HepG2 (cell line): ENCODE measurements around the gene CD99L2. TPM values are rescaled to one million over a fixed set of nuclear protein-coding genes. Genes with fewer than 3 reads are reported as not detected.

Experiments used
- ATAC-seq: fragments of 200-7000 bp; cut with Tn5 transposase; 3 replicates; pipeline ENCODE4 v1.9.1; 2020; ENCODE audit warnings: mild to moderate bottlenecking, moderate library complexity
- BruUV-seq: library from RNA; stranded (reverse); fragments of 400-500 nt; replicated peaks from 2 replicates; lab custom pipeline; 2021; lab: Mats Ljungman, UMichigan
- CTCF ChIA-PET: fragments of 300-600 bp; formaldehyde crosslinking; extraction: SDS; loops from one replicate; lab custom pipeline; 2021; ENCODE audit warnings: low total read pairs, inconsistent platforms, low intra/inter-chr PET ratio; lab: Yijun Ruan, JAX
- POLR2A ChIA-PET: fragments of 350-600 bp; sonication (Branson Sonifier 250); formaldehyde crosslinking; loops from one replicate; lab custom pipeline; 2020; ENCODE audit warnings: antibody characterized with exemption, inconsistent platforms; lab: Yijun Ruan, JAX
- DNase-seq: peaks from one replicate; pipeline ENCODE4 v3.0.0-alpha.2; 2015; ENCODE audit warnings: low spot score
- FAIRE-seq: peaks from 3 replicates; lab custom pipeline; 2011; peaks lifted over from hg19 to GRCh38; lab: Jason Lieb, UNC
- H2AFZ ChIP-seq: one replicate; pipeline ENCODE4 v1.6.1; 2011; ENCODE audit warnings: low read length, inconsistent platforms
- H3K27ac ChIP-seq: fragments of 300-600 bp; 3 replicates; pipeline ENCODE4 v1.8.0; 2011; ENCODE audit warnings: mixed run types, mild to moderate bottlenecking, mixed read lengths, low read length, inconsistent platforms; ENCODE audit not compliant: insufficient read depth; ENCODE audit errors: extremely low read length
- H3K27me3 ChIP-seq, 2 experiments: fragments of 200-600 bp in 1 of 2; 2 replicates in 1 of 2; 3 replicates in 1 of 2; pipeline versions ENCODE4 v1.6.0 to v1.8.0; 2011; ENCODE audit warnings: low read length in 2 of 2, mild to moderate bottlenecking in 2 of 2, moderate library complexity in 2 of 2, inconsistent platforms in 1 of 2; ENCODE audit not compliant: insufficient read depth in 2 of 2, control insufficient read depth in 1 of 2
- H3K36me3 ChIP-seq, 2 experiments: fragments of 200-600 bp in 1 of 2; replicated peaks in 1 of 2; 2 replicates in 1 of 2; 3 replicates in 1 of 2; pipeline versions ENCODE4 v1.5.1 to v1.8.0; 2011; ENCODE audit warnings: low read length in 2 of 2, inconsistent platforms in 1 of 2; ENCODE audit not compliant: insufficient read depth in 2 of 2, control insufficient read depth in 1 of 2
- H3K4me1 ChIP-seq: 2 replicates; pipeline ENCODE4 v1.5.1; 2012; ENCODE audit warnings: low read length, inconsistent platforms; ENCODE audit not compliant: insufficient read depth
- H3K4me2 ChIP-seq: 2 replicates; pipeline ENCODE4 v1.6.0; 2011; ENCODE audit warnings: low read depth, low read length, inconsistent platforms
- H3K4me3 ChIP-seq, 3 experiments: fragments of 200-600 bp in 1 of 3; sonication (generic), shearing (Covaris generic) in 1 of 3; replicated peaks in 1 of 3; 2 replicates each; pipeline ENCODE4 v1.5.1; 2011 to 2016; ENCODE audit warnings: low read length in 3 of 3, inconsistent platforms in 2 of 3, low read depth in 2 of 3, mild to moderate bottlenecking in 2 of 3, control low read depth in 1 of 3, mixed read lengths in 1 of 3; ENCODE audit not compliant: insufficient read depth in 1 of 3
- H3K79me2 ChIP-seq: one replicate; pipeline ENCODE4 v1.6.1; 2011; ENCODE audit warnings: low read length, inconsistent platforms; ENCODE audit not compliant: insufficient read depth
- H3K9ac ChIP-seq: 2 replicates; pipeline ENCODE4 v1.6.0; 2011; ENCODE audit warnings: mild to moderate bottlenecking, low read depth, low read length, inconsistent platforms; ENCODE audit not compliant: insufficient read depth
- H3K9me3 ChIP-seq: 2 replicates; pipeline ENCODE4 v1.5.1; 2012; ENCODE audit warnings: mild to moderate bottlenecking, low read length
- H4K20me1 ChIP-seq: 2 replicates; pipeline ENCODE4 v1.6.0; 2011; ENCODE audit warnings: inconsistent platforms, mild to moderate bottlenecking, low read length, moderate library complexity; ENCODE audit not compliant: insufficient read depth
- AKAP8 ChIP-seq: sonication (generic); formaldehyde crosslinking; IDR thresholded peaks from 2 replicates; pipeline ENCODE4 v1.5.1; 2020; ENCODE audit warnings: mild to moderate bottlenecking, missing genetic modification reagents
- BCL6 ChIP-seq: IDR thresholded peaks from 2 replicates; pipeline ENCODE4 v1.6.1; 2016; ENCODE audit warnings: missing genetic modification reagents, missing compliant biosample characterization
- FOXM1 ChIP-seq: sonication (generic); formaldehyde crosslinking; IDR thresholded peaks from 2 replicates; pipeline ENCODE4 v1.5.0; 2020; ENCODE audit warnings: missing genetic modification reagents
- GLI4 ChIP-seq: sonication (generic); formaldehyde crosslinking; IDR thresholded peaks from 2 replicates; pipeline ENCODE4 v1.5.1; 2020; ENCODE audit warnings: missing genetic modification reagents, mild to moderate bottlenecking, moderate library complexity, borderline replicate concordance
- ISX ChIP-seq: sonication (generic); formaldehyde crosslinking; conservative IDR thresholded peaks from 2 replicates; pipeline ENCODE4 v1.5.0; 2020; ENCODE audit warnings: missing genetic modification reagents
- KAT2B ChIP-seq: fragments of 150-350 bp; IDR thresholded peaks from 2 replicates; pipeline ENCODE4 v1.6.1; 2014; ENCODE audit warnings: low read depth, low read length, borderline replicate concordance
- MYC ChIP-seq: sonication (generic); formaldehyde crosslinking; IDR thresholded peaks from 2 replicates; pipeline ENCODE4 v1.9.0; 2021; ENCODE audit warnings: missing genetic modification reagents, borderline replicate concordance
- NCOA2 ChIP-seq: sonication (generic); formaldehyde crosslinking; IDR thresholded peaks from 2 replicates; pipeline ENCODE4 v1.8.0; 2022; ENCODE audit warnings: inconsistent platforms
- PHB2 ChIP-seq: fragments of 450-650 bp; IDR thresholded peaks from 2 replicates; pipeline ENCODE4 v1.6.1; 2018; ENCODE audit not compliant: partially characterized antibody
- SKI ChIP-seq: fragments of 450-650 bp; IDR thresholded peaks from one replicate; pipeline ENCODE4 v1.6.1; 2018; ENCODE audit warnings: mild to moderate bottlenecking; ENCODE audit not compliant: partially characterized antibody
- TFAP4 ChIP-seq: sonication (generic); IDR thresholded peaks from 2 replicates; pipeline ENCODE4 v1.6.1; 2016; ENCODE audit warnings: low read depth, borderline replicate concordance
- USF2 ChIP-seq, 2 experiments: sonication (generic) in 1 of 2; formaldehyde crosslinking in 1 of 2; IDR thresholded peaks; 2 replicates each; pipeline versions ENCODE4 v1.5.1 to v1.6.1; 2011 to 2020; ENCODE audit warnings: borderline replicate concordance in 1 of 2, low read depth in 1 of 2, low read length in 1 of 2, mild to moderate bottlenecking in 1 of 2, missing genetic modification reagents in 1 of 2, moderate library complexity in 1 of 2
- ZNF547 ChIP-seq: sonication (generic); formaldehyde crosslinking; IDR thresholded peaks from 2 replicates; pipeline ENCODE4 v1.5.1; 2020; ENCODE audit warnings: mild to moderate bottlenecking, missing genetic modification reagents
- ZNF572 ChIP-seq: sonication (generic); formaldehyde crosslinking; IDR thresholded peaks from 2 replicates; pipeline ENCODE4 v1.5.1; 2020; ENCODE audit warnings: mild to moderate bottlenecking, missing genetic modification reagents
- ZNF629 ChIP-seq: sonication (generic); formaldehyde crosslinking; conservative IDR thresholded peaks from 2 replicates; pipeline ENCODE4 v1.5.0; 2020; ENCODE audit warnings: missing genetic modification reagents
- WGBS: methylation state at CpG from one replicate; pipeline ENCODE4 v1.1.6; 2017; ENCODE audit warnings: low lambda C conversion rate; 5-methylcytosine and 5-hydroxymethylcytosine counted together
- in situ Hi-C: cut with HindIII; loops from 2 replicates; pipeline ENCODE4 v1.10.0; 2017; ENCODE audit warnings: low pct_unique_long_range_greater_than_20kb; ENCODE audit not compliant: extremely low pct_ligation_motif_present
- intact Hi-C: fragments of 100-400 bp; cut with micrococcal nuclease; formaldehyde crosslinking; loops from one replicate; pipeline ENCODE4 v1.10.0; 2022; ENCODE audit not compliant: unreplicated experiment
- polyA plus RNA-seq, 8 experiments: library from polyadenylated mRNA; depleted of rRNA in 3 of 8; stranded (reverse) in 7 of 8; unstranded in 1 of 8; fragments of >200 nt; fragmentation: Illumina TruSeq in 4 of 8; extraction: Trizol in 4 of 8; gene quantifications; 2 replicates each; pipeline versions ENCODE4 v1.2.1 to v1.2.3, GENCODE V29; 2011 to 2016; ENCODE audit warnings: low read depth in 4 of 8, missing spikeins in 1 of 8, mixed read lengths in 1 of 8; ENCODE audit not compliant: insufficient read depth in 1 of 8
- total RNA-seq, 5 experiments: library from RNA; depleted of rRNA; stranded (reverse); fragments of >200 nt; fragmentation: Illumina TruSeq; extraction: Trizol; gene quantifications; 2 replicates each; pipeline ENCODE4 v1.2.3, GENCODE V29; 2016; ENCODE audit warnings: low read depth in 1 of 5
- TF ChIP-seq, protein P1 (sequence below): sonication (generic); formaldehyde crosslinking; IDR thresholded peaks from 2 replicates; pipeline ENCODE4 v1.5.0; 2020; ENCODE audit warnings: mild to moderate bottlenecking, missing genetic modification reagents

Gene CD99L2
- total and polyA plus RNA-seq, 2 of the 13 experiments (the other 11 are each of a cell fraction or from before 2014, with no cell fraction given) = 6.9 to 7.6 TPM

DNA sequence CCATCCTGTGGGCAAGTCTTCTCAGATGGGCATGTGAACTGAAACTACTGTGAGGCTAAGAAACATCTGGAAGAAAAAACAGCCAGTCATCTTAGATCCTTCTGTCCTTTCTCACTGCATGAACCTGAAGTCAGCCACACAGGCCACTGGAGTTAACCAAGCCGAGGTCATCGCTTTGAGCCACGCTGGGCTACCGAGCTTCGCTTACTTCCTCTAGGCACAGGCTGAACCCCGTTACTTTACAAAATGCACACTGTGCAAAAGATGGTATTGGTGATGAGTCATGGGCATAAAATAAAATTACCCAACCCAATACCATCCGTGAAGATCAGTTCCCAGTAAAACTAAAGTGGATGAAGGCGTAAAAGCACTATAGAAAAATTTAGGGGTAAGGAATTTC lies 119.1 kb downstream of the CD99L2 start (continued):
- TF ChIP-seq PHB2 = no peak
- no peak for TF ChIP-seq SKI
- TF ChIP-seq NCOA2 (CRISPR knock-in tag) = no peak

DNA sequence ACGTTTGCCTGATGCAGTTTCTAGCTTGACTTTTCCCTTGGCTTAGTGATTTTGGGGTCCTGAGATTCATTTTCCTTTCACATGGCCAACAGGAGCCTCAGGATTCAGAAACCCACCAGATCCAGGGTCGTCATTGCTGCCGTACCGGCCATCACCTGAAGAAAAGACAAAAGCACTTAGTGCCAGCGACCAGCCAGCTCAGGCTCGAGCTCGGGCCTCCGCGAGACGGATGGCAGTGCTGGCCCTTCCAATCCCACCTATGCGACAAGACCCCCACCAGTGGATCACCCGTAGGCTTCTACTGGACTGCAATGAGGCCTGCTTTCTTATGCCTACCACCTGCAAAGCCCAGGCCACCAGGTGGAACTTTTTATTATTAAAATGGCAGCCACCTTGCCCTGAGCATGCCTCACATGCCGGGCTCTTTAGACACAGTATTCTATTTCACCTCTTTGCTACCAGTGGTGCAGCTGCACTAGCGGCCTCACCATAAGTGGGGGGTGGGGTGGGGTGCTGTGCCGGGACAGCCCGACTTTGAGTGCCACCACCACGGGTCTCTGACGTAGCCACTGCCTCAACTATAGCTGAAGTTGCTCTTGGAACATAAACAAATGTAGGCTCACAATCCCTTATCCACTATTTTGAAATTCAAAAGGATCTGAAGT lies 121.0 kb downstream of the CD99L2 start:
- H3K27ac ChIP-seq = no peak overlapping the region
- intact Hi-C loops = no loop called here
- H3K36me3 ChIP-seq = no peaks in the 10 kb centered on the region
- WGBS = 95% methylated on average over 10 of the region's 18 CpGs
- H3K4me1 ChIP-seq = no peaks in the 10 kb centered on the region
- DNase-seq = no peak
- no peak overlapping the region for H3K4me2 ChIP-seq
- in situ Hi-C loops = loop anchor here (10.0 kb wide), 1 partner anchor 227 kb away; no protein-coding TSS in a partner anchor
- no peak overlapping the region for H2AFZ ChIP-seq
- CTCF ChIA-PET = no interaction called here
- no peak overlapping the region for H3K4me3 ChIP-seq
- H3K9me3 ChIP-seq = no peaks in the 10 kb centered on the region
- TF ChIP-seq AKAP8 (CRISPR knock-in tag) (no peak), ISX (CRISPR knock-in tag) (no peak), BCL6 (CRISPR knock-in tag) (no peak), KAT2B (no peak), MYC (CRISPR knock-in tag) (no peak), USF2 (IDR thresholded peaks at IDR 0.05; ENCODE audit: low read depth, low read length) (no peak), USF2 (CRISPR knock-in tag; IDR thresholded peaks at IDR 0.05; ENCODE audit: borderline replicate concordance) (no peak), ZNF572 (CRISPR knock-in tag) (no peak), FOXM1 (CRISPR knock-in tag) (no peak), ZNF547 (CRISPR knock-in tag) (no peak), TFAP4 (no peak), ZNF629 (CRISPR knock-in tag) (no peak), GLI4 (CRISPR knock-in tag) (no peak)
- TF ChIP-seq, protein P1, sequence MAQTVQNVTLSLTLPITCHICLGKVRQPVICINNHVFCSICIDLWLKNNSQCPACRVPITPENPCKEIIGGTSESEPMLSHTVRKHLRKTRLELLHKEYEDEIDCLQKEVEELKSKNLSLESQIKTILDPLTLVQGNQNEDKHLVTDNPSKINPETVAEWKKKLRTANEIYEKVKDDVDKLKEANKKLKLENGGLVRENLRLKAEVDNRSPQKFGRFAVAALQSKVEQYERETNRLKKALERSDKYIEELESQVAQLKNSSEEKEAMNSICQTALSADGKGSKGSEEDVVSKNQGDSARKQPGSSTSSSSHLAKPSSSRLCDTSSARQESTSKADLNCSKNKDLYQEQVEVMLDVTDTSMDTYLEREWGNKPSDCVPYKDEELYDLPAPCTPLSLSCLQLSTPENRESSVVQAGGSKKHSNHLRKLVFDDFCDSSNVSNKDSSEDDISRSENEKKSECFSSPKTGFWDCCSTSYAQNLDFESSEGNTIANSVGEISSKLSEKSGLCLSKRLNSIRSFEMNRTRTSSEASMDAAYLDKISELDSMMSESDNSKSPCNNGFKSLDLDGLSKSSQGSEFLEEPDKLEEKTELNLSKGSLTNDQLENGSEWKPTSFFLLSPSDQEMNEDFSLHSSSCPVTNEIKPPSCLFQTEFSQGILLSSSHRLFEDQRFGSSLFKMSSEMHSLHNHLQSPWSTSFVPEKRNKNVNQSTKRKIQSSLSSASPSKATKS = no peak
- TF ChIP-seq, all 625 proteins: peak for 0
- H3K27me3 ChIP-seq = no peaks in the 10 kb centered on the region
- no peak for ATAC-seq
- no peaks in the 10 kb centered on the region for H4K20me1 ChIP-seq
- H3K79me2 ChIP-seq = no peaks in the 10 kb centered on the region
- no peak overlapping the region for H3K9ac ChIP-seq
- no peak for FAIRE-seq
- no TSS peak for BruUV-seq
- POLR2A ChIA-PET = no interaction called here
